ENCODE results near the gene AARS1. TPM values are rescaled to one million over a fixed set of nuclear protein-coding genes. Genes with fewer than 3 reads are reported as not detected.

The AARS1 gene
- total and polyA plus RNA-seq, 2 of the 8 experiments (the other 6 are each of a cell fraction or from before 2014, with no cell fraction given) = 130 to 235 TPM

DNA sequence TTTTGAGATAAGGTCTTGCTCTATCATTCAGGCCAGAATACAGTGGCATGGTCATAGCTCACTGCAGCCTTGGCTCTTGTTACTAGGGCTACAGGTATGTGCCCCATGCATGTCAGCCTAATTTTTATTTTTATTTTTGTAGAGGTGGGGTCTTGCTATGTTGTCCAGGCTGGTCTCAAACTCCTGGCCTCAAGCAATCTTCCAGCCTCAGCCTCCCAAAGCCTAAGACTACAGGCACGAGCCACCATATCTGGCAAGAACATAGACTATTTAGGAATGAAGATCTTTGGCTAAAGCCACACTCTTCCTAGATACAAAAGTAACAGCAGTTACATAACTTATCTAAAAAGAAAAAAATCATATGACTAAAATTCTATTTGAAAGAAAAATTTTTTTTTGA is 41.8 kb upstream of the AARS1 start:
- no peak overlapping the region for H4K91ac ChIP-seq (replicated peaks; ENCODE audit: insufficient read length, low read length)

More for the DNA sequence above, 41.8 kb upstream of the AARS1 start:
- H2BK120ac ChIP-seq (replicated peaks; ENCODE audit: low read depth, low read length) = no peak overlapping the region
- no peak overlapping the region for H3K14ac ChIP-seq (ENCODE audit: insufficient read length)
- H4K8ac ChIP-seq (ENCODE audit: extremely low read depth, insufficient read depth, low read length) = no peak overlapping the region
- no peaks in the 10 kb centered on the region for H3K27me3 ChIP-seq (replicated peaks in 1 of 4; ENCODE audit: control insufficient read depth in 3 of 4, extremely low read depth in 1 of 4, insufficient read depth in 3 of 4, low read length in 3 of 4)
- H3K27ac ChIP-seq (ENCODE audit: low read depth, low read length) = no peak overlapping the region
- ChIA-PET POLR2A (ENCODE audit: partially characterized antibody) (interaction anchor here (0.6 to 3.2 kb wide), 8 partner anchors 9 to 190 kb away, joined by 3 to 18 read pairs (median 4); partner anchors contain the start of genes AARS1 and DDX19B), CTCF (ENCODE audit: partially characterized antibody) (interaction anchor here (0.6 to 2.8 kb wide), 13 partner anchors 10 to 404 kb away, joined by 3 to 24 read pairs (median 4); partner anchors contain the start of gene DDX19A)
- no peak overlapping the region for H3K4me3 ChIP-seq (ENCODE audit: extremely low read depth in 1 of 4, insufficient read depth in 2 of 4, low read depth in 3 of 4, low read length in 4 of 4)
- H2BK5ac ChIP-seq (ENCODE audit: low read depth, low read length) = no peak overlapping the region
- H4K5ac ChIP-seq (ENCODE audit: insufficient read length, low read depth, low read length) = no peak overlapping the region
- H3K4ac ChIP-seq (replicated peaks; ENCODE audit: insufficient read length, low read depth, low read length) = no peak overlapping the region
- H2BK12ac ChIP-seq (ENCODE audit: low read depth, low read length) = no peak overlapping the region
- no peak overlapping the region for H2AK5ac ChIP-seq (ENCODE audit: low read depth, low read length)
- no peak overlapping the region for H3K23ac ChIP-seq (ENCODE audit: insufficient read length)
- no peak overlapping the region for H2BK15ac ChIP-seq (ENCODE audit: low read length)
- 86% methylated on average over 1 of the region's 1 CpG; no CpG with 5 or more reads in 1 of the 2 experiments for WGBS, 2 experiments (ENCODE audit: extremely low coverage in 1 of 2, insufficient coverage in 1 of 2, insufficient read length in 1 of 2, insufficient replicate concordance in 2 of 2, low coverage in 1 of 2, low lambda C conversion rate in 2 of 2, missing lambda C conversion rate in 1 of 2)
- no peak overlapping the region for H2BK20ac ChIP-seq (ENCODE audit: low read length)
- no peak overlapping the region for H2AFZ ChIP-seq (ENCODE audit: low read length)
- no peak overlapping the region for H3K4me2 ChIP-seq (ENCODE audit: insufficient read depth in 1 of 2, low read depth in 2 of 2, low read length in 2 of 2)
- no peak for TF ChIP-seq CHD2 (IDR thresholded peaks at IDR 0.05; ENCODE audit: low read length)
- no peak for TF ChIP-seq TBP (IDR thresholded peaks at IDR 0.05; ENCODE audit: low read depth, low read length)
- TF ChIP-seq TAF1 (IDR thresholded peaks at IDR 0.05; ENCODE audit: low read depth, low read length) = no peak
- TF ChIP-seq PHF8 (conservative IDR thresholded peaks at IDR 0.05; ENCODE audit: low read depth, low read length) = no peak
- no peak for TF ChIP-seq EZH2 (IDR thresholded peaks at IDR 0.05; ENCODE audit: low read depth, low read length, severe bottlenecking)
- no peak for TF ChIP-seq BCL11A (IDR thresholded peaks at IDR 0.05; ENCODE audit: low read depth in 2 of 2, low read length in 2 of 2)
- no peak for TF ChIP-seq KDM1A (IDR thresholded peaks at IDR 0.05; ENCODE audit: borderline replicate concordance, low read length)
- TF ChIP-seq, protein P1, sequence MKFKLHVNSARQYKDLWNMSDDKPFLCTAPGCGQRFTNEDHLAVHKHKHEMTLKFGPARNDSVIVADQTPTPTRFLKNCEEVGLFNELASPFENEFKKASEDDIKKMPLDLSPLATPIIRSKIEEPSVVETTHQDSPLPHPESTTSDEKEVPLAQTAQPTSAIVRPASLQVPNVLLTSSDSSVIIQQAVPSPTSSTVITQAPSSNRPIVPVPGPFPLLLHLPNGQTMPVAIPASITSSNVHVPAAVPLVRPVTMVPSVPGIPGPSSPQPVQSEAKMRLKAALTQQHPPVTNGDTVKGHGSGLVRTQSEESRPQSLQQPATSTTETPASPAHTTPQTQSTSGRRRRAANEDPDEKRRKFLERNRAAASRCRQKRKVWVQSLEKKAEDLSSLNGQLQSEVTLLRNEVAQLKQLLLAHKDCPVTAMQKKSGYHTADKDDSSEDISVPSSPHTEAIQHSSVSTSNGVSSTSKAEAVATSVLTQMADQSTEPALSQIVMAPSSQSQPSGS (IDR thresholded peaks at IDR 0.05; ENCODE audit: low read length) = no peak
- TF ChIP-seq CBX5 (IDR thresholded peaks at IDR 0.05; ENCODE audit: low read depth, low read length) = no peak
- no peak for TF ChIP-seq FOSL1 (IDR thresholded peaks at IDR 0.05; ENCODE audit: insufficient read depth, low read depth, low read length)
- H3K4me1 ChIP-seq (replicated peaks in 1 of 4; ENCODE audit: control insufficient read depth in 3 of 4, insufficient read depth in 4 of 4, low read length in 3 of 4) = no peaks in the 10 kb centered on the region
- peaks cover 17 to 31% (median 26%) of the 10 kb centered on the region in 4 experiments for H3K36me3 ChIP-seq (ENCODE audit: control insufficient read depth in 2 of 4, insufficient read depth in 4 of 4, low read length in 3 of 4)
- no peak for FAIRE-seq
- no peaks in the 10 kb centered on the region for H3K9me3 ChIP-seq (ENCODE audit: insufficient read depth in 2 of 2, low read depth in 1 of 2, low read length in 1 of 2)
- no peak overlapping the region for H3K9ac ChIP-seq (replicated peaks in 1 of 4; ENCODE audit: extremely low read depth in 1 of 4, low read depth in 3 of 4, low read length in 3 of 4)
- H3K18ac ChIP-seq (ENCODE audit: extremely low read depth, low read length) = no peak overlapping the region
- no peaks in the 10 kb centered on the region for H3K79me2 ChIP-seq (ENCODE audit: control insufficient read depth in 1 of 2, insufficient read depth in 2 of 2, low read length in 2 of 2)
- no peaks in the 10 kb centered on the region for H4K20me1 ChIP-seq (replicated peaks in 1 of 2; ENCODE audit: control insufficient read depth in 1 of 2, insufficient read depth in 2 of 2, low read length in 2 of 2)
- no peaks in the 10 kb centered on the region for H3K79me1 ChIP-seq (ENCODE audit: low read depth, low read length)
- no peak for DNase-seq (ENCODE audit: low read depth in 1 of 2, low spot score in 2 of 2)
- H3K23me2 ChIP-seq (ENCODE audit: low read depth, low read length) = no peaks in the 10 kb centered on the region
- no peak overlapping the region for H3K56ac ChIP-seq (replicated peaks; ENCODE audit: insufficient read length, low read depth, low read length)

Measured in H1 (cell line).